Measurements from ENCODE around the gene CCNL2. TPM values are rescaled to one million over a fixed set of nuclear protein-coding genes. Genes with fewer than 3 reads are reported as not detected.
A peak's percentile ranks its signal among the peaks of the same experiment; 100 is the strongest.

Gene CCNL2
- total and polyA plus RNA-seq, 2 of the 13 experiments (the other 11 are each of a cell fraction or from before 2014, with no cell fraction given) = 105 to 340 TPM

DNA sequence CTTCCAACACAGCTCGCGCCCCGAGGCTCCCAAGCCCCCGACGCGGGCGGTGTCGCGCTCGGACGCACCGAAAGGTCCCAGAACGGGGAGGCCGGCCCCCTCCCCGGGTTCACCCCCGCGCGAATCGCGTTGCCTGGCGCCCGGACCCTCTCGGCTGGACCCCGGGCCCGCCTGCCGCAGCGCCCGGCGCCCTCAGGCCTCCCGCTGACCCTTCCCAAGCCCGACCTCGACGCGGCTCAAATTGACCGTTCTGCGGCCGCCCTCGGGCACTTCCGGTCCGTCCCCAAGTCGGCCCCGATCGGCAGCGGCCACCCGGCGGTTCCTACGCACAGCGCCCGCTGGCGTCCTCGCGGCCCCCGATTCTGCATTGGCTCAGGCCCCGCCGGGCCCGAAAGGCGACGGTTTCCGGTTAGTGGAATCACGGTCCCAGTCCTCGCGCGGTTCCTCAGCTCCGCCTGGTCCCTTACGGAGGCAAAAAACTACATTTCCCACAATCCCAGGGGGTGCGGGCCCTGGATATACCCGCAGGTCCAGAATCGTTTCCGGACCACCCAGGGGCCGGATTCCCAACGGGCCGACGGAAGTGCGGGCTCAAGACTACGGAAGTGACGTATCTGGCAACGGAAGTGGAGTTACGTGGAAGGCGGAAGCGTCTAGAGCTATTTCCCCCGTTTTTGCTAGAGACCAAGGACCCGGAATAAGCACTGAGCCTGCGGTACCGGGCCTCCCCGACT, 24.0 kb downstream of the CCNL2 start, which contains the start of gene AURKAIP1 (continued):
- TF ChIP-seq, protein P1, sequence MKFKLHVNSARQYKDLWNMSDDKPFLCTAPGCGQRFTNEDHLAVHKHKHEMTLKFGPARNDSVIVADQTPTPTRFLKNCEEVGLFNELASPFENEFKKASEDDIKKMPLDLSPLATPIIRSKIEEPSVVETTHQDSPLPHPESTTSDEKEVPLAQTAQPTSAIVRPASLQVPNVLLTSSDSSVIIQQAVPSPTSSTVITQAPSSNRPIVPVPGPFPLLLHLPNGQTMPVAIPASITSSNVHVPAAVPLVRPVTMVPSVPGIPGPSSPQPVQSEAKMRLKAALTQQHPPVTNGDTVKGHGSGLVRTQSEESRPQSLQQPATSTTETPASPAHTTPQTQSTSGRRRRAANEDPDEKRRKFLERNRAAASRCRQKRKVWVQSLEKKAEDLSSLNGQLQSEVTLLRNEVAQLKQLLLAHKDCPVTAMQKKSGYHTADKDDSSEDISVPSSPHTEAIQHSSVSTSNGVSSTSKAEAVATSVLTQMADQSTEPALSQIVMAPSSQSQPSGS (CRISPR knock-in tag; IDR thresholded peaks at IDR 0.05) = peak; percentile 95
- TF ChIP-seq, protein P2, sequence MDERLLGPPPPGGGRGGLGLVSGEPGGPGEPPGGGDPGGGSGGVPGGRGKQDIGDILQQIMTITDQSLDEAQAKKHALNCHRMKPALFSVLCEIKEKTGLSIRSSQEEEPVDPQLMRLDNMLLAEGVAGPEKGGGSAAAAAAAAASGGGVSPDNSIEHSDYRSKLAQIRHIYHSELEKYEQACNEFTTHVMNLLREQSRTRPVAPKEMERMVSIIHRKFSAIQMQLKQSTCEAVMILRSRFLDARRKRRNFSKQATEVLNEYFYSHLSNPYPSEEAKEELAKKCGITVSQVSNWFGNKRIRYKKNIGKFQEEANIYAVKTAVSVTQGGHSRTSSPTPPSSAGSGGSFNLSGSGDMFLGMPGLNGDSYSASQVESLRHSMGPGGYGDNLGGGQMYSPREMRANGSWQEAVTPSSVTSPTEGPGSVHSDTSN (CRISPR knock-in tag; IDR thresholded peaks at IDR 0.05) = no peak
- peak; percentile 93 for TF ChIP-seq BORCS8-MEF2B (CRISPR knock-in tag; IDR thresholded peaks at IDR 0.05)
- TF ChIP-seq ZFP82 (CRISPR knock-in tag; IDR thresholded peaks at IDR 0.05; ENCODE audit: borderline replicate concordance) = peak; percentile 97
- no peak for TF ChIP-seq LCORL (IDR thresholded peaks at IDR 0.05)
- peak; percentile 92 for TF ChIP-seq LCORL (CRISPR knock-in tag; IDR thresholded peaks at IDR 0.05)
- TF ChIP-seq ARNT (IDR thresholded peaks at IDR 0.05) = no peak
- TF ChIP-seq, protein P3, sequence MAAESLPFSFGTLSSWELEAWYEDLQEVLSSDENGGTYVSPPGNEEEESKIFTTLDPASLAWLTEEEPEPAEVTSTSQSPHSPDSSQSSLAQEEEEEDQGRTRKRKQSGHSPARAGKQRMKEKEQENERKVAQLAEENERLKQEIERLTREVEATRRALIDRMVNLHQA (CRISPR knock-in tag; IDR thresholded peaks at IDR 0.05) = no peak
- TF ChIP-seq, protein P4, sequence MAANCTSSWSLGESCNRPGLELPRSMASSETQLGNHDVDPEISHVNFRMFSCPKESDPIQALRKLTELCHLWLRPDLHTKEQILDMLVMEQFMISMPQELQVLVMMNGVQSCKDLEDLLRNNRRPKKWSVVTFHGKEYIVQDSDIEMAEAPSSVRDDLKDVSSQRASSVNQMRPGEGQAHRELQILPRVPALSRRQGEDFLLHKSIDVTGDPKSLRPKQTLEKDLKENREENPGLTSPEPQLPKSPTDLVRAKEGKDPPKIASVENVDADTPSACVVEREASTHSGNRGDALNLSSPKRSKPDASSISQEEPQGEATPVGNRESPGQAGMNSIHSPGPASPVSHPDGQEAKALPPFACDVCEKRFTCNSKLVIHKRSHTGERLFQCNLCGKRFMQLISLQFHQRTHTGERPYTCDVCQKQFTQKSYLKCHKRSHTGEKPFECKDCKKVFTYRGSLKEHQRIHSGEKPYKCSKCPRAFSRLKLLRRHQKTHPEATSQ (CRISPR knock-in tag; IDR thresholded peaks at IDR 0.05; ENCODE audit: borderline replicate concordance) = peak; percentile 44; the same call in 1 of the 2 replicates
- TF ChIP-seq TCF7L2 (IDR thresholded peaks at IDR 0.05; ENCODE audit: low read depth, low read length) = no peak
- TF ChIP-seq ZSCAN20 (CRISPR knock-in tag; IDR thresholded peaks at IDR 0.05; ENCODE audit: borderline replicate concordance) = peak; percentile 86
- TF ChIP-seq ZNF451 (CRISPR knock-in tag; IDR thresholded peaks at IDR 0.05) = peak; percentile 83; the same call in 1 of the 2 replicates
- TF ChIP-seq CHCHD3 (CRISPR knock-in tag; IDR thresholded peaks at IDR 0.05) = 0 out of 2 replicates have a peak, but pooled peaks have one; percentile 44
- TF ChIP-seq ZFX (CRISPR knock-in tag; IDR thresholded peaks at IDR 0.05; ENCODE audit: low read depth) = peak; percentile 97
- no peak for TF ChIP-seq ZNF562 (CRISPR knock-in tag; IDR thresholded peaks at IDR 0.05; ENCODE audit: borderline replicate concordance)
- peak; percentile 99 for TF ChIP-seq XRCC5 (optimal IDR thresholded peaks at IDR 0.05; ENCODE audit: low read length)
- peak; percentile 100 for TF ChIP-seq ZNF788 (CRISPR knock-in tag; IDR thresholded peaks at IDR 0.05; ENCODE audit: borderline replicate concordance)
- TF ChIP-seq, protein P5, sequence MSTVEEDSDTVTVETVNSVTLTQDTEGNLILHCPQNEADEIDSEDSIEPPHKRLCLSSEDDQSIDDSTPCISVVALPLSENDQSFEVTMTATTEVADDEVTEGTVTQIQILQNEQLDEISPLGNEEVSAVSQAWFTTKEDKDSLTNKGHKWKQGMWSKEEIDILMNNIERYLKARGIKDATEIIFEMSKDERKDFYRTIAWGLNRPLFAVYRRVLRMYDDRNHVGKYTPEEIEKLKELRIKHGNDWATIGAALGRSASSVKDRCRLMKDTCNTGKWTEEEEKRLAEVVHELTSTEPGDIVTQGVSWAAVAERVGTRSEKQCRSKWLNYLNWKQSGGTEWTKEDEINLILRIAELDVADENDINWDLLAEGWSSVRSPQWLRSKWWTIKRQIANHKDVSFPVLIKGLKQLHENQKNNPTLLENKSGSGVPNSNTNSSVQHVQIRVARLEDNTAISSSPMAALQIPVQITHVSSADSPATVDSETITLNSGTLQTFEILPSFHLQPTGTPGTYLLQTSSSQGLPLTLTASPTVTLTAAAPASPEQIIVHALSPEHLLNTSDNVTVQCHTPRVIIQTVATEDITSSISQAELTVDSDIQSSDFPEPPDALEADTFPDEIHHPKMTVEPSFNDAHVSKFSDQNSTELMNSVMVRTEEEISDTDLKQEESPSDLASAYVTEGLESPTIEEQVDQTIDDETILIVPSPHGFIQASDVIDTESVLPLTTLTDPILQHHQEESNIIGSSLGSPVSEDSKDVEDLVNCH (CRISPR knock-in tag; IDR thresholded peaks at IDR 0.05) = no peak
- no peak for TF ChIP-seq MTA3 (CRISPR knock-in tag; IDR thresholded peaks at IDR 0.05)
- peak; percentile 87; the same call in 1 of the 2 replicates for TF ChIP-seq ZNF333 (CRISPR knock-in tag; IDR thresholded peaks at IDR 0.05; ENCODE audit: borderline replicate concordance)
- TF ChIP-seq, protein P6, sequence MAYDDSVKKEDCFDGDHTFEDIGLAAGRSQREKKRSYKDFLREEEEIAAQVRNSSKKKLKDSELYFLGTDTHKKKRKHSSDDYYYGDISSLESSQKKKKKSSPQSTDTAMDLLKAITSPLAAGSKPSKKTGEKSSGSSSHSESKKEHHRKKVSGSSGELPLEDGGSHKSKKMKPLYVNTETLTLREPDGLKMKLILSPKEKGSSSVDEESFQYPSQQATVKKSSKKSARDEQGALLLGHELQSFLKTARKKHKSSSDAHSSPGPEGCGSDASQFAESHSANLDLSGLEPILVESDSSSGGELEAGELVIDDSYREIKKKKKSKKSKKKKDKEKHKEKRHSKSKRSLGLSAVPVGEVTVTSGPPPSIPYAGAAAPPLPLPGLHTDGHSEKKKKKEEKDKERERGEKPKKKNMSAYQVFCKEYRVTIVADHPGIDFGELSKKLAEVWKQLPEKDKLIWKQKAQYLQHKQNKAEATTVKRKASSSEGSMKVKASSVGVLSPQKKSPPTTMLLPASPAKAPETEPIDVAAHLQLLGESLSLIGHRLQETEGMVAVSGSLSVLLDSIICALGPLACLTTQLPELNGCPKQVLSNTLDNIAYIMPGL (CRISPR knock-in tag; IDR thresholded peaks at IDR 0.05; ENCODE audit: borderline replicate concordance in 1 of 2, low read depth in 1 of 2) = peak; percentile 98 to 99
